HG03135 (cell line): ENCODE measurements around the gene NTSR1.

ENCODE experiments used
- ATAC-seq: cut with Tn5 transposase; IDR thresholded peaks from one replicate; pipeline ENCODE4 v1.9.1; 2021; ENCODE audit warnings: mild to moderate bottlenecking, moderate library complexity; ENCODE audit not compliant: unreplicated experiment

NTSR1 gene

GRCh38 chr20:62708591-62709536 is at the start of gene NTSR1:
Gene NTSR1 (plus strand): TSS chr20:62708836. CDS start chr20:62709208, 372 bp downstream.
- ATAC-seq: no peak

GRCh38 chr20:62659488-62660239 is 49.0 kb upstream of the NTSR1 start:
- ATAC-seq: no peak

- no peak for ATAC-seq
These were observed 48.4 kb upstream of the NTSR1 start for GRCh38 chr20:62660240-62660615.

- no peak for ATAC-seq
These were observed 47.9 kb upstream of the NTSR1 start for GRCh38 chr20:62660768-62661167.

GRCh38 chr20:62661647-62662046 is 47.0 kb upstream of the NTSR1 start:
- no peak for ATAC-seq

- no peak for ATAC-seq
These were observed 46.2 kb upstream of the NTSR1 start for GRCh38 chr20:62662422-62662821.

GRCh38 chr20:62663145-62664018 is 45.3 kb upstream of the NTSR1 start:
- ATAC-seq: no peak

- no peak for ATAC-seq
These were observed 44.3 kb upstream of the NTSR1 start for GRCh38 chr20:62664019-62664971.

GRCh38 chr20:62665153-62665754 is 43.4 kb upstream of the NTSR1 start:
- no peak for ATAC-seq

- no peak for ATAC-seq
These were observed 42.6 kb upstream of the NTSR1 start for GRCh38 chr20:62665826-62666735.

- ATAC-seq: no peak
These were observed 41.7 kb upstream of the NTSR1 start for GRCh38 chr20:62666736-62667529.

GRCh38 chr20:62667530-62668440 is 40.9 kb upstream of the NTSR1 start:
- ATAC-seq: no peak

GRCh38 chr20:62668441-62669027 is 40.1 kb upstream of the NTSR1 start:
- ATAC-seq: no peak

GRCh38 chr20:62669249-62669648 is 39.4 kb upstream of the NTSR1 start:
- no peak for ATAC-seq

GRCh38 chr20:62670156-62670555 is 38.5 kb upstream of the NTSR1 start:
- ATAC-seq: no peak

- ATAC-seq: no peak
These were observed 37.6 kb upstream of the NTSR1 start for GRCh38 chr20:62670998-62671397.
